SK-N-SH (cell line): Measurements from ENCODE around the gene KRTAP12-1. TPM values are rescaled to one million over a fixed set of nuclear protein-coding genes. Genes with fewer than 3 reads are reported as not detected.

Source experiments
- CTCF ChIA-PET: fragments of 300-600, 350-600 bp; formaldehyde crosslinking; extraction: SDS; loops from one replicate; lab custom pipeline; 2021; lab: Yijun Ruan, JAX
- POLR2A ChIA-PET: fragments of 350-600 bp; sonication (Branson Sonifier 250); formaldehyde crosslinking; extraction: SDS; loops from one replicate; lab custom pipeline; 2020; ENCODE audit warnings: antibody characterized with exemption, inconsistent platforms; lab: Yijun Ruan, JAX
- DNase-seq: peaks from one replicate; pipeline ENCODE4 v3.0.0; 2012
- H2AFZ ChIP-seq: fragments of 200-600 bp; sonication (generic); 2 replicates; pipeline ENCODE4 v1.8.1; 2016; ENCODE audit warnings: antibody characterized with exemption, mild to moderate bottlenecking, low read depth
- H3F3A ChIP-seq: fragments of 200-600 bp; sonication (generic); replicated peaks from 2 replicates; pipeline ENCODE3; 2016; ENCODE audit warnings: antibody characterized with exemption, mild to moderate bottlenecking; ENCODE audit not compliant: insufficient read depth
- H3K27ac ChIP-seq, 2 experiments: fragments of 200-500 bp in 1 of 2; fragments of 200-600 bp in 1 of 2; sonication (Bioruptor generic) in 1 of 2; sonication (generic), shearing (Covaris generic) in 1 of 2; 2 replicates each; pipeline versions ENCODE4 v1.5.1 to v1.6.1; 2014 to 2016; ENCODE audit warnings: low read depth in 2 of 2, inconsistent platforms in 1 of 2, low read length in 1 of 2, mild to moderate bottlenecking in 1 of 2, mixed read lengths in 1 of 2
- H3K27me3 ChIP-seq: fragments of 200-600 bp; sonication (generic), shearing (Covaris generic); 2 replicates; pipeline ENCODE4 v1.6.1; 2016; ENCODE audit warnings: mixed run types; ENCODE audit not compliant: insufficient read depth
- H3K36me3 ChIP-seq, 2 experiments: fragments of 200-500 bp in 1 of 2; fragments of 200-600 bp in 1 of 2; sonication (Bioruptor generic) in 1 of 2; sonication (generic) in 1 of 2; replicated peaks in 1 of 2; 2 replicates each; pipeline versions ENCODE3 to v1.5.1; 2014 to 2016; ENCODE audit warnings: low read length in 1 of 2, mild to moderate bottlenecking in 1 of 2; ENCODE audit not compliant: insufficient read depth in 2 of 2, control insufficient read depth in 1 of 2
- H3K4me1 ChIP-seq, 2 experiments: fragments of 200-500 bp in 1 of 2; fragments of 200-600 bp in 1 of 2; sonication (Bioruptor generic) in 1 of 2; sonication (generic), shearing (Covaris generic) in 1 of 2; 2 replicates each; pipeline versions ENCODE4 v1.5.1 to v1.6.1; 2014 to 2016; ENCODE audit warnings: low read depth in 1 of 2, low read length in 1 of 2, mixed run types in 1 of 2; ENCODE audit not compliant: insufficient read depth in 2 of 2, control insufficient read depth in 1 of 2
- H3K4me2 ChIP-seq: fragments of 200-600 bp; sonication (generic), shearing (Covaris generic); 2 replicates; pipeline ENCODE4 v1.6.1; 2017; ENCODE audit warnings: mixed run types
- H3K4me3 ChIP-seq, 2 experiments: fragments of 200-500 bp in 1 of 2; fragments of 200-600 bp in 1 of 2; sonication (Bioruptor generic) in 1 of 2; sonication (generic), shearing (Covaris generic) in 1 of 2; 2 replicates each; pipeline versions ENCODE4 v1.5.1 to v1.8.1; 2014 to 2016; ENCODE audit warnings: low read depth in 2 of 2, inconsistent platforms in 1 of 2, low read length in 1 of 2, mild to moderate bottlenecking in 1 of 2, mixed read lengths in 1 of 2, moderate library complexity in 1 of 2
- H3K79me2 ChIP-seq: fragments of 200-600 bp; sonication (generic); 2 replicates; pipeline ENCODE4 v1.8.1; 2017; ENCODE audit warnings: mild to moderate bottlenecking; ENCODE audit not compliant: insufficient read depth
- H3K9ac ChIP-seq: fragments of 200-600 bp; sonication (generic); 2 replicates; pipeline ENCODE4 v1.6.1; 2017; ENCODE audit warnings: mixed run types
- H3K9me2 ChIP-seq: fragments of 200-600 bp; sonication (generic); 2 replicates; pipeline ENCODE4 v1.6.1; 2017; ENCODE audit warnings: mixed run types
- H3K9me3 ChIP-seq: fragments of 200-600 bp; sonication (generic); 2 replicates; pipeline ENCODE4 v1.6.1; 2017; ENCODE audit warnings: mixed run types, mild to moderate bottlenecking, moderate library complexity
- H4K20me1 ChIP-seq: fragments of 200-600 bp; sonication (generic); 2 replicates; pipeline ENCODE4 v1.6.1; 2017; ENCODE audit warnings: mild to moderate bottlenecking, mixed run types; ENCODE audit not compliant: insufficient read depth
- CHD2 ChIP-seq: fragments of 150-350 bp; IDR thresholded peaks from 2 replicates; pipeline ENCODE4 v1.6.1; 2018; ENCODE audit warnings: low read length; ENCODE audit not compliant: partially characterized antibody
- ELF1 ChIP-seq: IDR thresholded peaks from 2 replicates; pipeline ENCODE4 v1.4.0; 2012
- EP300 ChIP-seq, 2 experiments: IDR thresholded peaks; 2 replicates each; pipeline versions ENCODE4 v1.4.0 to v1.6.1; 2012; ENCODE audit warnings: borderline replicate concordance in 1 of 2, low read depth in 1 of 2, low read length in 1 of 2
- EZH2phosphoT487 ChIP-seq: fragments of 200-600 bp; sonication (generic); IDR thresholded peaks from 2 replicates; pipeline ENCODE4 v1.6.1; 2017; ENCODE audit warnings: low read depth, mixed run types, mild to moderate bottlenecking, antibody characterized with exemption, moderate library complexity, borderline replicate concordance
- FOXJ3 ChIP-seq: sonication (generic); formaldehyde crosslinking; IDR thresholded peaks from 2 replicates; pipeline ENCODE4 v1.5.1; 2020; ENCODE audit warnings: mild to moderate bottlenecking, missing genetic modification reagents
- FOXM1 ChIP-seq: IDR thresholded peaks from 2 replicates; pipeline ENCODE4 v1.4.0; 2012; ENCODE audit warnings: low read depth, mild to moderate bottlenecking
- GABPA ChIP-seq: IDR thresholded peaks from 2 replicates; pipeline ENCODE4 v1.4.0; 2012; ENCODE audit warnings: low read depth, mild to moderate bottlenecking
- GATA2 ChIP-seq: sonication (generic); formaldehyde crosslinking; IDR thresholded peaks from 2 replicates; pipeline ENCODE4 v1.5.0; 2020; ENCODE audit warnings: mild to moderate bottlenecking, missing genetic modification reagents
- JUND ChIP-seq: IDR thresholded peaks from 2 replicates; pipeline ENCODE4 v1.4.0; 2012
- MEF2A ChIP-seq: IDR thresholded peaks from 2 replicates; pipeline ENCODE4 v1.4.0; 2012; ENCODE audit warnings: low read depth, borderline replicate concordance
- MXI1 ChIP-seq: IDR thresholded peaks from 2 replicates; pipeline ENCODE4 v1.6.1; 2012; ENCODE audit warnings: mild to moderate bottlenecking, low read depth, low read length, improper control_type of control experiment
- NFIC ChIP-seq: IDR thresholded peaks from 2 replicates; pipeline ENCODE4 v1.4.0; 2012; ENCODE audit warnings: borderline replicate concordance
- NRF1 ChIP-seq: IDR thresholded peaks from 2 replicates; pipeline ENCODE4 v1.6.1; 2012; ENCODE audit warnings: low read depth, mild to moderate bottlenecking, low read length
- POLR2AphosphoS5 ChIP-seq: IDR thresholded peaks from 2 replicates; pipeline ENCODE4 v1.6.1; 2012; ENCODE audit warnings: low read depth, low read length
- RAD21 ChIP-seq: IDR thresholded peaks from 2 replicates; pipeline ENCODE4 v1.6.1; 2012; ENCODE audit warnings: mild to moderate bottlenecking, low read length
- RFX5 ChIP-seq: IDR thresholded peaks from 2 replicates; pipeline ENCODE4 v1.6.1; 2012; ENCODE audit warnings: mild to moderate bottlenecking, improper control_type of control experiment, low read length
- SIN3A ChIP-seq: IDR thresholded peaks from 2 replicates; pipeline ENCODE4 v1.6.1; 2012; ENCODE audit warnings: low read depth, mild to moderate bottlenecking, low read length, moderate library complexity, borderline replicate concordance
- SMC3 ChIP-seq: IDR thresholded peaks from 2 replicates; pipeline ENCODE4 v1.6.1; 2012; ENCODE audit warnings: low read depth, low read length, improper control_type of control experiment
- TAF1 ChIP-seq: IDR thresholded peaks from 2 replicates; pipeline ENCODE4 v1.6.1; 2012; ENCODE audit warnings: low read depth, mild to moderate bottlenecking, low read length, moderate library complexity, borderline replicate concordance
- TCF12 ChIP-seq: IDR thresholded peaks from 2 replicates; pipeline ENCODE4 v1.4.0; 2012
- WGBS: methylation state at CpG from one replicate; pipeline ENCODE4 v1.1.6; 2017; ENCODE audit warnings: low lambda C conversion rate; 5-methylcytosine and 5-hydroxymethylcytosine counted together
- polyA plus RNA-seq, 3 experiments: library from polyadenylated mRNA; depleted of rRNA; stranded (reverse); fragments of >200 nt; gene quantifications; 2 replicates each; pipeline ENCODE4 v1.2.3, GENCODE V29; 2012
- TF ChIP-seq, protein P1 (sequence below): fragments of 150-350 bp; IDR thresholded peaks from 2 replicates; pipeline ENCODE4 v1.6.1; 2016; ENCODE audit warnings: mild to moderate bottlenecking, low read depth, low read length
- TF ChIP-seq, protein P2 (sequence below): IDR thresholded peaks from 2 replicates; pipeline ENCODE4 v1.4.0; 2012; ENCODE audit warnings: low read depth, borderline replicate concordance
- TF ChIP-seq, protein P3 (sequence below): fragments of 200-600 bp; sonication (generic); IDR thresholded peaks from 2 replicates; pipeline ENCODE4 v1.6.1; 2017; ENCODE audit warnings: antibody characterized with exemption, mild to moderate bottlenecking, moderate library complexity

The KRTAP12-1 gene
- polyA plus RNA-seq, 1 of the 3 experiments (the other 2 are of a cell fraction), result not detected

DNA sequence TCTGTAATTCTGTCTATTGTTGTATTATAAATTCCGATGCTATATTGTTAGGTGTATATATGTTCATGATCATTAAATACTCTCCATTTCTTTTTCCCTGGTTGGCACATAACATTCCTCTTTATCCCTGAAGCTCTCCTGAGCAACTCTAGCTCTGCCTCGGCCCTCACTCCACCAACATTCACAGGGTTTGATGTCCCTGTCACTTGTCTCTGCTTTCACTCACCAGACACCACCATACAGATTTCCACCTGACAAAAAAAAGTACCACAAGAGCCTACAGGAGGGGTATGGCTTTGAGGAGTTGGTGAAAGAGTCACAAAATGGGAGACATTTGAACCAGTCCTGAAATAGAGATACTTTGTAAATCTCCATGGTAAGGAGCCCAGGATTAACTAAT, 38.2 kb upstream of the KRTAP12-1 start:
- H3K27me3 ChIP-seq, result peaks cover 48% of the 10 kb centered on the region; the same call in 1 of the 2 replicates
- H3K79me2 ChIP-seq, result no peaks in the 10 kb centered on the region
- no peaks in the 10 kb centered on the region for H4K20me1 ChIP-seq
- no peak overlapping the region for H2AFZ ChIP-seq
- POLR2A ChIA-PET, result interaction anchor here (0.8 kb wide), 1 partner anchor 9 kb away, joined by 5 read pairs; the partner anchor contains the start of gene TSPEAR
- no peak for DNase-seq
- H3K36me3 ChIP-seq, result no peaks in the 10 kb centered on the region
- H3K4me2 ChIP-seq, result no peak overlapping the region
- H3K4me1 ChIP-seq, result no peaks in the 10 kb centered on the region
- CTCF ChIA-PET, result interaction anchor here (0.7 to 0.9 kb wide), 3 partner anchors 10 to 42 kb away, joined by 3 read pairs; no protein-coding TSS in a partner anchor
- 34% methylated on average over 2 of the region's 2 CpGs for WGBS
- no peaks in the 10 kb centered on the region for H3K9me3 ChIP-seq
- H3K4me3 ChIP-seq, result no peak overlapping the region
- H3K9me2 ChIP-seq, result no peaks in the 10 kb centered on the region
- no peak overlapping the region for H3K9ac ChIP-seq
- no peak overlapping the region for H3K27ac ChIP-seq
- TF ChIP-seq ELF1 (no peak), FOXM1 (no peak), MXI1 (no peak), EZH2phosphoT487 (no peak), NFIC (no peak), NRF1 (no peak), SIN3A (no peak), RFX5 (no peak), RAD21 (no peak), JUND (no peak), GABPA (no peak), GATA2 (CRISPR knock-in tag) (no peak), POLR2AphosphoS5 (no peak), MEF2A (no peak), CHD2 (no peak), SMC3 (no peak), FOXJ3 (CRISPR knock-in tag) (no peak)
- TF ChIP-seq, protein P1, sequence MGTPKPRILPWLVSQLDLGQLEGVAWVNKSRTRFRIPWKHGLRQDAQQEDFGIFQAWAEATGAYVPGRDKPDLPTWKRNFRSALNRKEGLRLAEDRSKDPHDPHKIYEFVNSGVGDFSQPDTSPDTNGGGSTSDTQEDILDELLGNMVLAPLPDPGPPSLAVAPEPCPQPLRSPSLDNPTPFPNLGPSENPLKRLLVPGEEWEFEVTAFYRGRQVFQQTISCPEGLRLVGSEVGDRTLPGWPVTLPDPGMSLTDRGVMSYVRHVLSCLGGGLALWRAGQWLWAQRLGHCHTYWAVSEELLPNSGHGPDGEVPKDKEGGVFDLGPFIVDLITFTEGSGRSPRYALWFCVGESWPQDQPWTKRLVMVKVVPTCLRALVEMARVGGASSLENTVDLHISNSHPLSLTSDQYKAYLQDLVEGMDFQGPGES, result no peak
- H3F3A ChIP-seq, result no peaks in the 10 kb centered on the region

DNA sequence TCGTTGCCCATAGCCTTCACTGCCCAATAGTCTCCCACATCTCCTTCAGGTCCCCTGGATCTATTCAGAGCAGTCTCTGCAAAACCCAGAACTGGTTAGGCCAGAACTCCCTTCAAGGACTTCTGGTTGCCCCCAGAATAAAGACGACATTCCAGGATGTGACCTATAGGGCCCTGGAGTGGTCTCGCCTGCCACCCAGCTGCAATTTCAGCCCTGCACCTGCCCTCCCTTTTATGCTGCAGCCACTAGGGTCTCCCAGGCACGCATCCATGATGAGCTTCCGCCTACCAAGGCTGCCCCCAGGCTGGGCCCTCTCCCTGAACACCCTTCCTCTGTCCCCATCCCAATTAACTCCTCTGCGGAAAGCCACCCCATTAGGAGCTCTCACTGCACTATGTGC, 36.6 kb upstream of the KRTAP12-1 start:
- Histone ChIP-seq H3K36me3 (no peaks in the 10 kb centered on the region), H3K79me2 (no peaks in the 10 kb centered on the region), H3K4me2 (no peak overlapping the region), H3K4me3 (no peak overlapping the region), H3K9me3 (no peaks in the 10 kb centered on the region), H3K27ac (no peak overlapping the region), H4K20me1 (no peaks in the 10 kb centered on the region), H2AFZ (no peak overlapping the region), H3K9ac (no peak overlapping the region), H3K4me1 (no peaks in the 10 kb centered on the region), H3K9me2 (no peaks in the 10 kb centered on the region), H3F3A (no peaks in the 10 kb centered on the region), H3K27me3 (peaks cover 50% of the 10 kb centered on the region; the same call in 1 of the 2 replicates)
- POLR2A ChIA-PET, result no interaction called here
- no peak for DNase-seq
- CTCF ChIA-PET, result no interaction called here
- WGBS, result 10% methylated on average over 6 of the region's 6 CpGs
- TF ChIP-seq TAF1 (no peak), GABPA (no peak), EP300 (IDR thresholded peaks at IDR 0.05; ENCODE audit: borderline replicate concordance in 1 of 2, low read depth in 1 of 2, low read length in 1 of 2) (no peak), RFX5 (no peak), CHD2 (no peak), TCF12 (no peak), MEF2A (no peak), EZH2phosphoT487 (no peak), MXI1 (no peak), FOXM1 (no peak), FOXJ3 (CRISPR knock-in tag) (no peak)
- TF ChIP-seq, protein P2, sequence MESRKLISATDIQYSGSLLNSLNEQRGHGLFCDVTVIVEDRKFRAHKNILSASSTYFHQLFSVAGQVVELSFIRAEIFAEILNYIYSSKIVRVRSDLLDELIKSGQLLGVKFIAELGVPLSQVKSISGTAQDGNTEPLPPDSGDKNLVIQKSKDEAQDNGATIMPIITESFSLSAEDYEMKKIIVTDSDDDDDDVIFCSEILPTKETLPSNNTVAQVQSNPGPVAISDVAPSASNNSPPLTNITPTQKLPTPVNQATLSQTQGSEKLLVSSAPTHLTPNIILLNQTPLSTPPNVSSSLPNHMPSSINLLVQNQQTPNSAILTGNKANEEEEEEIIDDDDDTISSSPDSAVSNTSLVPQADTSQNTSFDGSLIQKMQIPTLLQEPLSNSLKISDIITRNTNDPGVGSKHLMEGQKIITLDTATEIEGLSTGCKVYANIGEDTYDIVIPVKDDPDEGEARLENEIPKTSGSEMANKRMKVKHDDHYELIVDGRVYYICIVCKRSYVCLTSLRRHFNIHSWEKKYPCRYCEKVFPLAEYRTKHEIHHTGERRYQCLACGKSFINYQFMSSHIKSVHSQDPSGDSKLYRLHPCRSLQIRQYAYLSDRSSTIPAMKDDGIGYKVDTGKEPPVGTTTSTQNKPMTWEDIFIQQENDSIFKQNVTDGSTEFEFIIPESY, result no peak
- TF ChIP-seq, protein P1, result no peak
- TF ChIP-seq, protein P3, sequence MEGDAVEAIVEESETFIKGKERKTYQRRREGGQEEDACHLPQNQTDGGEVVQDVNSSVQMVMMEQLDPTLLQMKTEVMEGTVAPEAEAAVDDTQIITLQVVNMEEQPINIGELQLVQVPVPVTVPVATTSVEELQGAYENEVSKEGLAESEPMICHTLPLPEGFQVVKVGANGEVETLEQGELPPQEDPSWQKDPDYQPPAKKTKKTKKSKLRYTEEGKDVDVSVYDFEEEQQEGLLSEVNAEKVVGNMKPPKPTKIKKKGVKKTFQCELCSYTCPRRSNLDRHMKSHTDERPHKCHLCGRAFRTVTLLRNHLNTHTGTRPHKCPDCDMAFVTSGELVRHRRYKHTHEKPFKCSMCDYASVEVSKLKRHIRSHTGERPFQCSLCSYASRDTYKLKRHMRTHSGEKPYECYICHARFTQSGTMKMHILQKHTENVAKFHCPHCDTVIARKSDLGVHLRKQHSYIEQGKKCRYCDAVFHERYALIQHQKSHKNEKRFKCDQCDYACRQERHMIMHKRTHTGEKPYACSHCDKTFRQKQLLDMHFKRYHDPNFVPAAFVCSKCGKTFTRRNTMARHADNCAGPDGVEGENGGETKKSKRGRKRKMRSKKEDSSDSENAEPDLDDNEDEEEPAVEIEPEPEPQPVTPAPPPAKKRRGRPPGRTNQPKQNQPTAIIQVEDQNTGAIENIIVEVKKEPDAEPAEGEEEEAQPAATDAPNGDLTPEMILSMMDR, result no peak
